ENCODE data around the gene TSC1.

The TSC1 gene

DNA sequence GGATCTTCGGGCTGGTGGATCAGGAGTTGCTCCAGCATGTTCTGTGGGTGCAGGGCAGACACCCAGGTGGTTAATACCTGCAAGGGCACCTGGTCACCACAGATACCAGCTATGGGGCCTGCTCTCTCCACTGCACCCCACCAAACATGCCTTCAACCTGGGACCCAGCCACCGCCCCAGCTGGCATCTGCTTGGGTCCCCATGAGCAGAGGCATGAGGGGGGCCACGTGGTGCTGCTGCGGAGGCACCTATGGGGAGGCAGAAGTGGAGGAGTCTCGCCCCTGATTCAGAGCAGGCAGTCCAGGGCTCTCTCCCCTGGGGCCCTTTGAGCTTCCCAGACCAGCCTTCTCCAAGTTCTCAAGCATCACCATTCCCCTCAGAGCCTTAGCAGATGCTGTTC lies 69.3 kb downstream of the TSC1 start:
- Histone ChIP-seq H3K36me3 (ENCODE audit: control insufficient read depth in 1 of 2, insufficient read depth in 2 of 2, low read length in 2 of 2) (no peaks in the 10 kb centered on the region), H3K27me3 (ENCODE audit: low read depth, low read length) (no peaks in the 10 kb centered on the region), H3K27ac (ENCODE audit: low read length) (no peak overlapping the region), H3K4me1 (ENCODE audit: control insufficient read depth in 1 of 2, insufficient read depth in 2 of 2, low read length in 2 of 2) (peaks cover 3 to 32% of the 10 kb centered on the region in 2 donors), H3K4me3 (ENCODE audit: low read depth in 1 of 2, low read length in 2 of 2) (no peak overlapping the region), H3K9me3 (ENCODE audit: control insufficient read depth in 1 of 2, low read length in 2 of 2) (no peaks in the 10 kb centered on the region)

DNA sequence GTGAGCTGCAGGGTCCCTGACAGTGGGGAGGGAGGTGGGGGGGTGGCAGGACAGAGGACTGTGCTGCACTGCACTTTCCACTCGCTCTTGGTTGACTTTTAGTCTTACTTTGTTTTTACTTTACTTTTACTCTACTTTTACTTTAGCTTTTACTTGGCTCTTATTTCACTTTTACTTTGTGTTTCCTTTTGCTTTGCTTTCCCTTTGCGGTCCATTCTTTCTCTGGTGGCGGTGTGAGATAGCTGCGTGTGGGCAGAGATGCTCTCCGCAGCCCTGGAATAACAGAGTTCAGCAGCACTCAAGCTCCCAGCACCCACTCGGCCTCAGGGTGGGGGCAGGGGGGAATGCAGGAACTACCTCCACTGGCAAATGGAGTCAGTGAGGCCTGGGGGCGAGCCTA lies 71.0 kb downstream of the TSC1 start:
- no peaks in the 10 kb centered on the region for H3K27me3 ChIP-seq (ENCODE audit: low read depth, low read length)
- H3K4me1 ChIP-seq (ENCODE audit: control insufficient read depth in 1 of 2, insufficient read depth in 2 of 2, low read length in 2 of 2) = peaks cover 3 to 23% of the 10 kb centered on the region in 2 donors
- H3K36me3 ChIP-seq (ENCODE audit: control insufficient read depth in 1 of 2, insufficient read depth in 2 of 2, low read length in 2 of 2) = no peaks in the 10 kb centered on the region
- H3K9me3 ChIP-seq (ENCODE audit: control insufficient read depth in 1 of 2, low read length in 2 of 2) = no peaks in the 10 kb centered on the region
- no peak overlapping the region for H3K27ac ChIP-seq (ENCODE audit: low read length)
- no peak overlapping the region for H3K4me3 ChIP-seq (ENCODE audit: low read depth in 1 of 2, low read length in 2 of 2)

DNA sequence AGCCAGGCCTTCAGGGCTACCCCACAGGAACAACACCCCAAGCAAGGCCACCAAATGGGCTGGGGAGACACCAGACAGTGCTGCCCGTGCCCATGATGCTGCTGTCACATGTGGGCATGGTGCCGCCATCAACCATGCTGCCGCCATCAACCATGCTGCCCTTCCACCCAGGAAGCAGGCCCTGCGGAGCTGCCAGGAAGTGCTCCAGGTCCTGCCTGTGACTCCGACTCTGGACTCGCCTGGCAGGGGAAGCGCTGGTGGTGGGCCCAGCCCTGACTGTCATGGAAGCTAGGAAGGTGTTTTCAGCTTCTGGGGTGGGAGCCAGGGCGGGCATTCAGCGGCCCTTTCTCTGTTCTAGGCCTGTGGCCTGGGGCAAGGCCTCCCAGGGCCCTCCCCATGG lies 75.2 kb downstream of the TSC1 start:
- no peak overlapping the region for H3K4me3 ChIP-seq (ENCODE audit: low read depth in 1 of 2, low read length in 2 of 2)
- no peaks in the 10 kb centered on the region for H3K36me3 ChIP-seq (ENCODE audit: control insufficient read depth in 1 of 2, insufficient read depth in 2 of 2, low read length in 2 of 2)

DNA sequence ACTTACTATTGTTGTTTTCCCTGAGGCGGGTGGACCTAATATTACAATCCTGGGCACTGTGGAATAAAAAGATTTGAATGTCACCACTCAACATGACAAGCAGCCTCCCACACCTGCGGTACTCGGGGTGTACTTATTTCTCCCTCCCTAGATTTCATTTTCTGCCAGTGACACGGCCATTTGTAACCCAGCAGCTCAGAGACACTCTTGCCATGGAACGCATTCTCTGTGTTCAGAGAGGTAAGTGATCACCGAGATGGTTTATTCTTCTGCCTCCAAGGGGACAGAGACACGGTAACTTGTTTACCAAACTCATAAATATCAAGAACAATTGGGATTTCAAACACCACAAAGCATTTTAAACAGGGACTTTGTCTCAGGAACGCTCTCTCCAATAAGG lies 77.5 kb downstream of the TSC1 start:
- no peak overlapping the region for H3K27ac ChIP-seq (ENCODE audit: low read length)
- no peak overlapping the region for H3K4me3 ChIP-seq (ENCODE audit: low read depth in 1 of 2, low read length in 2 of 2)
- H3K27me3 ChIP-seq (ENCODE audit: low read depth, low read length) = no peaks in the 10 kb centered on the region
- no peaks in the 10 kb centered on the region for H3K36me3 ChIP-seq (ENCODE audit: control insufficient read depth in 1 of 2, insufficient read depth in 2 of 2, low read length in 2 of 2)
- H3K9me3 ChIP-seq (ENCODE audit: control insufficient read depth in 1 of 2, low read length in 2 of 2) = no peaks in the 10 kb centered on the region
- H3K4me1 ChIP-seq (ENCODE audit: control insufficient read depth in 1 of 2, insufficient read depth in 2 of 2, low read length in 2 of 2) = peaks cover 3 to 16% of the 10 kb centered on the region in 2 donors

More for the DNA sequence above, 75.2 kb downstream of the TSC1 start:
- H3K9me3 ChIP-seq (ENCODE audit: control insufficient read depth in 1 of 2, low read length in 2 of 2) = no peaks in the 10 kb centered on the region
- H3K27me3 ChIP-seq (ENCODE audit: low read depth, low read length) = no peaks in the 10 kb centered on the region
- H3K4me1 ChIP-seq (ENCODE audit: control insufficient read depth in 1 of 2, insufficient read depth in 2 of 2, low read length in 2 of 2) = peaks cover 3 to 17% of the 10 kb centered on the region in 2 donors
- no peak overlapping the region for H3K27ac ChIP-seq (ENCODE audit: low read length)

DNA sequence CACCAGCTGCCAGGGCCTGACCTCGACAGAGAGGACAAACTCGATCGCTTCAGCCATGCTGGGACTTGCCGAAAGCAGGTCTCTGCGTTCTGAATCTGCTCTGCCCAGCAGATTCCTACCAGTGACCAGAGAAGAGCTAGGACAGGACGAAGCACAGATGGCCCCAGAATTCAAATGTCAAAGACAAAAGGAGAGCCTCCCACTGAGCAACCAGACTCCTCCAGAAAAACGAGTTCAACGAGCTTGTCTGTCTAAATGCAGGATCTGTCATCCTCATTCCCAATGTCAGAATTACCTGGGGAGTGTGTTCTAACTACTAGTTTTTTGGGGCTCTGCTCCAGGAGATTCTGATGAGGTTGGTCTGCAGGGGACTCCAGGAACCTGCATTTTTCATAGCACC lies 79.7 kb downstream of the TSC1 start:
- H3K27me3 ChIP-seq (ENCODE audit: low read depth, low read length) = no peaks in the 10 kb centered on the region
- H3K9me3 ChIP-seq (ENCODE audit: control insufficient read depth in 1 of 2, low read length in 2 of 2) = no peaks in the 10 kb centered on the region
- no peak overlapping the region for H3K27ac ChIP-seq (ENCODE audit: low read length)
- no peak overlapping the region for H3K4me3 ChIP-seq (ENCODE audit: low read depth in 1 of 2, low read length in 2 of 2)
- H3K36me3 ChIP-seq (ENCODE audit: control insufficient read depth in 1 of 2, insufficient read depth in 2 of 2, low read length in 2 of 2) = no peaks in the 10 kb centered on the region
- no peaks in the 10 kb centered on the region for H3K4me1 ChIP-seq (ENCODE audit: control insufficient read depth in 1 of 2, insufficient read depth in 2 of 2, low read length in 2 of 2)

DNA sequence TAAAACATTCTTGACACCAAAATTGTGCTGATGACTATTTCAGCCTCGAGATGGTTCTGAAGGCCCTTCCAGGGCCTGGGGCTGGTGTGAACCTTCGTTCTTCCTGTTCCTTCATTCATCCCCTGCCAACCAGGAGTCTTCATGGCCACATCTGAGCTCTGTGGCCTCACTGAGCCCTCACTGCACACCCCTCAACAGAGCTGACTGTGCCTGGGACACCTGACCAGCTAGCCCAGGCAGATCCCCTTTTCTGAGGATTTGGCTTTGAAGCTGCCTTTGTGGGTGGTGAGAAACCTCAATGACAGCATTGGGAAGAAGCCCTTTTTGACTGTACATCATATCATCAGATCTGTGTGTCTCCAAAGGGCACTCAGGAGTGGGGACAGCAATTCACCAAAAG lies 80.1 kb downstream of the TSC1 start:
- Histone ChIP-seq H3K9me3 (ENCODE audit: control insufficient read depth in 1 of 2, low read length in 2 of 2) (no peaks in the 10 kb centered on the region), H3K27me3 (ENCODE audit: low read depth, low read length) (no peaks in the 10 kb centered on the region), H3K36me3 (ENCODE audit: control insufficient read depth in 1 of 2, insufficient read depth in 2 of 2, low read length in 2 of 2) (no peaks in the 10 kb centered on the region), H3K4me1 (ENCODE audit: control insufficient read depth in 1 of 2, insufficient read depth in 2 of 2, low read length in 2 of 2) (no peaks in the 10 kb centered on the region), H3K27ac (ENCODE audit: low read length) (no peak overlapping the region), H3K4me3 (ENCODE audit: low read depth in 1 of 2, low read length in 2 of 2) (no peak overlapping the region)

- Histone ChIP-seq H3K4me3 (ENCODE audit: low read depth in 1 of 2, low read length in 2 of 2) (no peak overlapping the region), H3K9me3 (ENCODE audit: control insufficient read depth in 1 of 2, low read length in 2 of 2) (no peaks in the 10 kb centered on the region), H3K27ac (ENCODE audit: low read length) (no peak overlapping the region), H3K27me3 (ENCODE audit: low read depth, low read length) (no peaks in the 10 kb centered on the region), H3K36me3 (ENCODE audit: control insufficient read depth in 1 of 2, insufficient read depth in 2 of 2, low read length in 2 of 2) (no peaks in the 10 kb centered on the region), H3K4me1 (ENCODE audit: control insufficient read depth in 1 of 2, insufficient read depth in 2 of 2, low read length in 2 of 2) (peaks cover 2 to 9% of the 10 kb centered on the region in 2 donors)
Measured at GRCh38 chr9:132863096-132863495, 81.3 kb downstream of the TSC1 start.

DNA sequence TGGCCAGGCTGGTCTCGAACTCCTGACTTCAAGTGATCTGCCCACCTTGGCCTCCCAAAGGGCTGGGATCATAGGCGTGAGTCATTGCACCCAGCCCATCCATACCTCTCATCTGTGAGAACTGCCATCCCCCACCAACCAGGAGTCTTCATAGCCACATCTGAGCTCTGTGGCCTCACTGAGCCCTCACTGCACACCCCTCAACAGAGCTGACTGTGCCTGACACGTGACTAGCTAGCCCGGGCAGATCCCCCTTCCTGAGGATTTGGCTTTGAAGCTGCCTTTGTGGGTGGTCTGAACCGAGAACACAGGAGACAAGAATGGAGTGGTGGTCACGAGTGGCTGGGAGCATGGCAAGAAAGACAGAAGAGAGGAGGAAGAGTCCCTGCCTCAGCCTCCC lies 81.9 kb downstream of the TSC1 start:
- Histone ChIP-seq H3K4me3 (ENCODE audit: low read depth in 1 of 2, low read length in 2 of 2) (no peak overlapping the region), H3K27me3 (ENCODE audit: low read depth, low read length) (no peaks in the 10 kb centered on the region), H3K36me3 (ENCODE audit: control insufficient read depth in 1 of 2, insufficient read depth in 2 of 2, low read length in 2 of 2) (no peaks in the 10 kb centered on the region), H3K27ac (ENCODE audit: low read length) (no peak overlapping the region), H3K9me3 (ENCODE audit: control insufficient read depth in 1 of 2, low read length in 2 of 2) (no peaks in the 10 kb centered on the region), H3K4me1 (ENCODE audit: control insufficient read depth in 1 of 2, insufficient read depth in 2 of 2, low read length in 2 of 2) (peaks cover 4 to 14% of the 10 kb centered on the region in 2 donors)

DNA sequence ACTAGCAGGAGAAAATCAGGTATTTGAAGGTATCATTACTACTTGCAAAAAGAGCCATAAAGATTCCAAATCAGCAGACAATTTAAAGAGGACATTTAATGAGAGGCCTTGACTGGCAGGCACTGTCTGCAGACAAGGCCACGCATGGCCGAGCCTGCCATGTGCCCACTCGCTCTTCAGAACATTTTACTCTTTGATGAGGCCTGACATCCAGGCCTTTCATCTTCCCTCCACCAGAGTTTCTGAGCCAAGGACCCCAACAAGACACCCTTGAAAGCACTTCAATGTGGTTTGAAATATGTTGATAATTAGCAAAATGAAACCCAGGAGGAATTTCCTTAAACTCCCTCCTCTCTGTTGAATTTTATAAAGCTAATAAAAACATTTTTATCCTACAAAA lies 82.8 kb downstream of the TSC1 start:
- no peak overlapping the region for H3K4me3 ChIP-seq (ENCODE audit: low read depth in 1 of 2, low read length in 2 of 2)
- H3K4me1 ChIP-seq (ENCODE audit: control insufficient read depth in 1 of 2, insufficient read depth in 2 of 2, low read length in 2 of 2) = peaks cover 4 to 23% of the 10 kb centered on the region in 2 donors
- no peak overlapping the region for H3K27ac ChIP-seq (ENCODE audit: low read length)
- H3K36me3 ChIP-seq (ENCODE audit: control insufficient read depth in 1 of 2, insufficient read depth in 2 of 2, low read length in 2 of 2) = no peaks in the 10 kb centered on the region
- H3K27me3 ChIP-seq (ENCODE audit: low read depth, low read length) = no peaks in the 10 kb centered on the region
- no peaks in the 10 kb centered on the region for H3K9me3 ChIP-seq (ENCODE audit: control insufficient read depth in 1 of 2, low read length in 2 of 2)

- Histone ChIP-seq H3K36me3 (ENCODE audit: control insufficient read depth in 1 of 2, insufficient read depth in 2 of 2, low read length in 2 of 2) (no peaks in the 10 kb centered on the region), H3K4me1 (ENCODE audit: control insufficient read depth in 1 of 2, insufficient read depth in 2 of 2, low read length in 2 of 2) (peaks cover 4 to 32% of the 10 kb centered on the region in 2 donors), H3K27me3 (ENCODE audit: low read depth, low read length) (no peaks in the 10 kb centered on the region), H3K4me3 (ENCODE audit: low read depth in 1 of 2, low read length in 2 of 2) (no peak overlapping the region), H3K9me3 (ENCODE audit: control insufficient read depth in 1 of 2, low read length in 2 of 2) (no peaks in the 10 kb centered on the region), H3K27ac (ENCODE audit: low read length) (no peak overlapping the region)
Measured at GRCh38 chr9:132858751-132859150, 85.7 kb downstream of the TSC1 start.

DNA sequence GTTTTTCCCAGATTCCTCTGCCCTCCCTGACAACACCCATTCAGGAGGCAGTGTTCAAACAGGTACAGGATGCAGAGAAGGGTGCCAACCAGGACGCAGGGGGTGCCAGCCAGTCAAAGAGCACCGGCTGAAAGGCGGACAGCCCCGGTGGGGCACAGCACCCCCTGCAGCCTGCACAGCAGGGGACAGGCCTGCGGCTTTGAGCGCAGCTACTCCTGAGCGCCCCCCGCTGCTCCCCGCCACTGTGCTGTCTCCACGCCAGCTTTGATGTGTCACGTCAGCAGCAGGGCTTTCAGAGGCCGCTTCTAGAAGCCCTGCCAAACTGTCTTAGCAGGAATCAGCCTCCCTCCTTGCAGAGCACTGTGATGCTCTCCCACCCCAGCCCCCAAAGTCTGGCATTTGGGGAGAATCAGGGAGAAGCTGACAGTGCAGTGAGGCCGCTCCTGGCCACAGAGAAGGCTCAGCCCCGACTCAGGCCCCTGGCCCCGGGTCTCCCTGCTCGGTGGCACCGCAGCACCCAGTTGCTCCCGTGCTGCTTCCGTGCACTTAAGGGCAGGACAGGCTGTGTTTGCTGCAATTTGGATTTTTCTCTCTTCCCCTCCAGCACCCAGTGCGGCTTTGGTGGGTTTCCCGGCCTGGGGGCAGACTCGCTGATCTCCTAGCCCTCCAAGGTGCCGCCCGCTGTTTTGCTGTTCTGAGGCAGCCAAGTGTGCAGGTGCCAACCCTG lies 86.6 kb downstream of the TSC1 start:
- Histone ChIP-seq H3K4me1 (ENCODE audit: control insufficient read depth in 1 of 2, insufficient read depth in 2 of 2, low read length in 2 of 2) (peaks cover 4 to 32% of the 10 kb centered on the region in 2 donors), H3K27ac (ENCODE audit: low read length) (peak overlapping the region; percentile 8), H3K4me3 (ENCODE audit: low read depth in 1 of 2, low read length in 2 of 2) (peak overlapping the region in 1 of 2 donors; percentile 29), H3K27me3 (ENCODE audit: low read depth, low read length) (no peaks in the 10 kb centered on the region), H3K36me3 (ENCODE audit: control insufficient read depth in 1 of 2, insufficient read depth in 2 of 2, low read length in 2 of 2) (no peaks in the 10 kb centered on the region), H3K9me3 (ENCODE audit: control insufficient read depth in 1 of 2, low read length in 2 of 2) (no peaks in the 10 kb centered on the region)

DNA sequence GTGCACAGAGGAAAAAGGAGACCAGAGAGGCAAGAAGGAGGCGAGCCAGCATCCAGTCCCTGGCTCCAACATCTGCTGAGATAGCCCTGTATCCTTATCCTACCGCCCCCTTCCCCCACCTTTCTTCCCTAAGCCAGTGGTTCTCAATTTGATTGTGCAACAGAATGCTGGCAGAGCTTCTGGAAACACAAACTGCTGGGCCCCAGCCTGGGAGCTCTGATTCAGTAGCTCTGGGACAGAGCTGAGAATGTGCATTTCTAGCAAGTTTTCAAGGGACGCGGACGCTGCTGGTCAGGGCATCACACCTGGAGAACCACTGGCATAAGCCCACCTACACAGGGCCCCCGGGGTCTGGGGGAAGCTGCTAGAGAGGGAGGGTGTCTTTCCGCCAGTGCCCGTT lies 87.4 kb downstream of the TSC1 start:
- peak overlapping the region in 1 of 2 donors; percentile 29 for H3K4me3 ChIP-seq (ENCODE audit: low read depth in 1 of 2, low read length in 2 of 2)
- H3K27me3 ChIP-seq (ENCODE audit: low read depth, low read length) = no peaks in the 10 kb centered on the region
- H3K9me3 ChIP-seq (ENCODE audit: control insufficient read depth in 1 of 2, low read length in 2 of 2) = no peaks in the 10 kb centered on the region
- H3K4me1 ChIP-seq (ENCODE audit: control insufficient read depth in 1 of 2, insufficient read depth in 2 of 2, low read length in 2 of 2) = peaks cover 4 to 32% of the 10 kb centered on the region in 2 donors
- peak overlapping the region; percentile 8 for H3K27ac ChIP-seq (ENCODE audit: low read length)
- H3K36me3 ChIP-seq (ENCODE audit: control insufficient read depth in 1 of 2, insufficient read depth in 2 of 2, low read length in 2 of 2) = no peaks in the 10 kb centered on the region

All from muscle layer of duodenum (tissue), 2 donors.